Upper lobe of right lung (tissue), 1 donor: ENCODE data around the gene VMO1. TPM values are rescaled to one million over a fixed set of nuclear protein-coding genes. Genes with fewer than 3 reads are reported as not detected.

Source experiments
- ATAC-seq: fragments of 200-7000 bp; cut with Tn5 transposase; one replicate; pipeline ENCODE4 v1.9.1; 2020; ENCODE audit warnings: mild to moderate bottlenecking, moderate library complexity
- DNase-seq: peaks from one replicate; pipeline ENCODE4 v3.0.0-alpha.2; 2020
- H3K27ac ChIP-seq: fragments of 200-600 bp; one replicate; pipeline ENCODE4 v1.8.0; 2022
- H3K27me3 ChIP-seq: fragments of 200-600 bp; one replicate; pipeline ENCODE4 v1.8.0; 2022; ENCODE audit warnings: mild to moderate bottlenecking
- H3K36me3 ChIP-seq: fragments of 200-600 bp; one replicate; pipeline ENCODE4 v1.8.0; 2022
- H3K4me1 ChIP-seq: fragments of 200-600 bp; one replicate; pipeline ENCODE4 v1.8.0; 2022
- H3K4me3 ChIP-seq: fragments of 200-600 bp; one replicate; pipeline ENCODE4 v1.8.0; 2022; ENCODE audit warnings: mild to moderate bottlenecking
- H3K9me3 ChIP-seq: fragments of 200-600 bp; one replicate; pipeline ENCODE4 v1.8.0; 2022
- intact Hi-C: fragments of 100-400 bp; cut with DNase I; formaldehyde crosslinking; loops from one replicate; pipeline ENCODE4 v1.11.0; 2022
- total RNA-seq: library from RNA; stranded (reverse); fragmentation: NEBNext Ultra II Directional; extraction: Animal tissue kit (Norgen Biotek cat#: 25700); gene quantifications from one replicate; pipeline ENCODE4 v1.2.1, GENCODE V29; 2021
- TF ChIP-seq, protein P1 (sequence below): fragments of 200-600 bp; IDR thresholded peaks from one replicate; pipeline ENCODE4 v1.8.0; 2022; ENCODE audit warnings: antibody characterized with exemption
- donor health status: DM: no; HTN: yes; CAD: no; lungs with severe emphysema.

The VMO1 gene
- total RNA-seq, 1 donor from 2014 or later = 5.6 TPM

DNA sequence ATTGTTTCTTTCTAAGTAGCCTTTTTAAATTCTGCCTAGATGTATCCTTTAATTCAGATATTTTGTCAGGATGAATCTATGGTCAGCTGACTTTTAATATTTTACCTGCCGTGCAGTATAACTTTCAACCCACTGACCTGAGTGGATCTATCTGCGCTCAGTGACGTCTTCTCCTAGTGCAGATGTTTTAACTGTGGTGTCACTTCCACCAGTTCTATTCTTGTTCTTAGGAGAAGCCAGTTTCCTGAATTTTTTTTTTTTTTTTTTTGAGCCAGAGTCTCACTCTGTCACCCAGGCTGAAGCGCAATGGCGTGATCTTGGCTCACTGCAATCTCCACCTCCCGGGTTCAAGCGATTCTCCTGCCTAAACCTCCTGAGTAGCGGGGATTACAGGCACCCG, 19.4 kb downstream of the VMO1 start:
- TF ChIP-seq, protein P1, sequence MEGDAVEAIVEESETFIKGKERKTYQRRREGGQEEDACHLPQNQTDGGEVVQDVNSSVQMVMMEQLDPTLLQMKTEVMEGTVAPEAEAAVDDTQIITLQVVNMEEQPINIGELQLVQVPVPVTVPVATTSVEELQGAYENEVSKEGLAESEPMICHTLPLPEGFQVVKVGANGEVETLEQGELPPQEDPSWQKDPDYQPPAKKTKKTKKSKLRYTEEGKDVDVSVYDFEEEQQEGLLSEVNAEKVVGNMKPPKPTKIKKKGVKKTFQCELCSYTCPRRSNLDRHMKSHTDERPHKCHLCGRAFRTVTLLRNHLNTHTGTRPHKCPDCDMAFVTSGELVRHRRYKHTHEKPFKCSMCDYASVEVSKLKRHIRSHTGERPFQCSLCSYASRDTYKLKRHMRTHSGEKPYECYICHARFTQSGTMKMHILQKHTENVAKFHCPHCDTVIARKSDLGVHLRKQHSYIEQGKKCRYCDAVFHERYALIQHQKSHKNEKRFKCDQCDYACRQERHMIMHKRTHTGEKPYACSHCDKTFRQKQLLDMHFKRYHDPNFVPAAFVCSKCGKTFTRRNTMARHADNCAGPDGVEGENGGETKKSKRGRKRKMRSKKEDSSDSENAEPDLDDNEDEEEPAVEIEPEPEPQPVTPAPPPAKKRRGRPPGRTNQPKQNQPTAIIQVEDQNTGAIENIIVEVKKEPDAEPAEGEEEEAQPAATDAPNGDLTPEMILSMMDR = no peak
- Histone ChIP-seq H3K27me3 (no peaks in the 10 kb centered on the region), H3K4me1 (no peaks in the 10 kb centered on the region), H3K36me3 (no peaks in the 10 kb centered on the region), H3K4me3 (no peak overlapping the region), H3K27ac (no peak overlapping the region), H3K9me3 (no peaks in the 10 kb centered on the region)
- DNase-seq (no peak), ATAC-seq (no peak)
- intact Hi-C loops = no loop called here

DNA sequence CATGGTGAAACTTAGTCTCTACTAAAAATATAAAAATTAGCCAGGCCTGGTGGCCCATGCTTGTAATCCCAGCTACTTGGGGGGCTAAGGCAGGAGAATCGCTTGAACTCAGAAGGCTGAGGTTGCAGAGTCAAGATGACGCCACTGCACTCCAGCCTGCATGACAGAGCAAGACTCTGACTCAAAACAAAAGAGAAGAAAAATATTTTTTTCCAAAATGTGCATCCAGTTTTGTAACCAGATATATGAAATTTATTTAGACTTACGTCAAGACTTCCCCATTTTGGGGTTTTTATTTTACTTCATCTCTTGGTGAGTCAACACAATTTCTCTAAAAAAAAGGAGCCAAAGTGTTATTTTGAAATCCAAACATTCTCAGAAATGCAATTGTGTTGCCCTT, 20.0 kb downstream of the VMO1 start:
- no peaks in the 10 kb centered on the region for H3K36me3 ChIP-seq
- peak; percentile 51 for ATAC-seq
- no peak for DNase-seq
- H3K9me3 ChIP-seq = no peaks in the 10 kb centered on the region
- H3K27ac ChIP-seq = peak overlapping the region; percentile 47
- intact Hi-C loops = no loop called here
- no peaks in the 10 kb centered on the region for H3K4me1 ChIP-seq
- H3K27me3 ChIP-seq = no peaks in the 10 kb centered on the region
- TF ChIP-seq, protein P1 = no peak
- no peak overlapping the region for H3K4me3 ChIP-seq

DNA sequence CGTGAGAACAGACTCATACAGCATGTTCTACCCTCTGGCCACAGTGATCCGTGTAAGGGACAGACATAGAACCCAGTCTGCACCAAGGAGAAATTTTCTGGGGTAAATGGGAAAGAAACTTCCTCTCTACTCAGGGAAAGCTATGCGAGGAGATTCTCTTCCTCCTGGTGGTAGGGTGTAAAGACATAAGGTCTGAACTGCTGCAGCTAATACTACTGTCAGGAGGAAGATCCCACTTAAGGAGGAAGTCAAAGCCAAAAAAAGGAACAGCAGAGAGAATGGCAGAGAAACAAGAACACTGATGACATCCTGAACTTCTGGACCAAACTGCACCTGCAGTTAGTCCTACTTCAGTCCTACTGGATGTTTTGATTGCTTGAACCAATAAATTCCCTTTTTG, 21.6 kb downstream of the VMO1 start:
- Histone ChIP-seq H3K27ac (no peak overlapping the region), H3K9me3 (no peaks in the 10 kb centered on the region), H3K36me3 (no peaks in the 10 kb centered on the region), H3K4me3 (no peak overlapping the region), H3K27me3 (no peaks in the 10 kb centered on the region), H3K4me1 (no peaks in the 10 kb centered on the region)
- intact Hi-C loops = no loop called here
- ATAC-seq = peak; percentile 84
- DNase-seq = no peak
- TF ChIP-seq, protein P1 = no peak

DNA sequence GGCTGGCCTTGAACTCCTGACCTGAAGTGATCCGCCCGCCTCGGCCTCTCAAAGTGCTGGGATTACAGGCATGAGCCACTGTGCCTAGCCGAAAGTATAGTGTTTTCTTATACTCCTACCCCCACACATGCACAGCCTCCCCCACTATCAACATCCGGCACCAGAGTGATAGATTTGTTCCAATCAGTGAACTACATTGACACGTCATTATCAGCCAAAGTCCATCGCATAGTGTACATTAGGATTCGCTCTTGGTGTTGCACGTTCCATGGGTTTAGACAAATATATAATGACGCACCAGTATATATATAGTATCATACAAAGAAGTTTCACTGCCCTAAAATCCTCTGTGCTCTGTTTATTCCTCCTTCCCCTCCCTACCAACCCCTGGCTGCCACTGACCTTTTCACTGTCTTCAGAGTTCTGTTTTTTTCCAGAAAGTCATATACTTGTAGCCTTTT, 26.4 kb downstream of the VMO1 start:
- peak; percentile 78 for ATAC-seq
- TF ChIP-seq, protein P1 = no peak
- no peaks in the 10 kb centered on the region for H3K9me3 ChIP-seq
- no peaks in the 10 kb centered on the region for H3K4me1 ChIP-seq
- H3K27ac ChIP-seq = no peak overlapping the region
- intact Hi-C loops = no loop called here
- no peak overlapping the region for H3K4me3 ChIP-seq
- H3K36me3 ChIP-seq = no peaks in the 10 kb centered on the region
- H3K27me3 ChIP-seq = no peaks in the 10 kb centered on the region
- no peak for DNase-seq

DNA sequence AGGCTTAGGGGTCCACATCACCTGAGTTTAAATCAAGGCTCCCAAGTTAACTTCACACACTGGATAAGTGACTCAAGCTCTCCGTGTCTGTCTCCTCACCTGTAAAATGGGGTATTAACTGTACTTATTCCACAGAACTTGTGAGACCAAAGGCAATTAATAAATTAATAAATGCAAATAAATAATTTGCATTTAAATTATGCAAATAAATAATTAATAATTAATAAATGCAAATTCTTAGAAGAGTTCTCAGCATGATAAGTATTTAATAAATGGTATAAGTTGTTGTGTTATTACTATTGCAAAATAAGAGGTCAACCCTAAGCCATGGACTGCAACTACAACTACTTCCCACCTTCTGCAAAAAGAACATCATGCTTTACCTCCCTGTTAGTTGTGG, 32.8 kb downstream of the VMO1 start:
- H3K4me1 ChIP-seq = no peaks in the 10 kb centered on the region
- H3K4me3 ChIP-seq = no peak overlapping the region
- TF ChIP-seq, protein P1 = no peak
- intact Hi-C loops = no loop called here
- H3K9me3 ChIP-seq = no peaks in the 10 kb centered on the region
- H3K27me3 ChIP-seq = peaks cover 14% of the 10 kb centered on the region
- DNase-seq (no peak), ATAC-seq (no peak)
- no peaks in the 10 kb centered on the region for H3K36me3 ChIP-seq
- H3K27ac ChIP-seq = no peak overlapping the region

DNA sequence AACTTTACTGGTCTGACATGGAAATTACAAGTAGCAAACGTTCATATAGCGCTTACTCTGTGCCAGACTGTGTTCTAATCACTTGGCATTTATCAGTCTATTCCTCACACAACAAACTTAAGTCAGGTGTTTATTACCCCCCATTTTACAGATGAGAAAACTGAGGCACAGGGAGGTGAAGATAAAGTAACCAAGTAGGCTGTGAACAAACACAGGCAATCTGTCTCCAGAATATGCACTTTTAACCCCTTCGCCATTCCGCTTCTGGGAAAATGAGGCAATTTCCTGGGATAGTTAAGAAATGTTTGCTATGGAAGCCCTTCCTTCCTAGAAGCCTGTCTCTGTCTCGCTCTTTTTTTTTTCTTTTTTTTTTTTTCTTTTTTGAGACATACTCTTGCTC, 34.2 kb downstream of the VMO1 start:
- H3K27ac ChIP-seq = no peak overlapping the region
- DNase-seq (no peak), ATAC-seq (no peak)
- H3K9me3 ChIP-seq = no peaks in the 10 kb centered on the region
- H3K36me3 ChIP-seq = no peaks in the 10 kb centered on the region
- intact Hi-C loops = no loop called here
- no peaks in the 10 kb centered on the region for H3K4me1 ChIP-seq
- H3K4me3 ChIP-seq = no peak overlapping the region
- TF ChIP-seq, protein P1 = no peak
- H3K27me3 ChIP-seq = peaks cover 14% of the 10 kb centered on the region
